HG02885 (cell line): ENCODE data around the gene PAPOLG.
"Not testable (repeated sequence)": the region's sequence is repeated elsewhere in the genome, so short reads cannot be mapped to it uniquely, and the experiment has no call there.

Experiments
- ATAC-seq: cut with Tn5 transposase; IDR thresholded peaks from one replicate; pipeline ENCODE4 v1.9.1; 2021; ENCODE audit warnings: mild to moderate bottlenecking; ENCODE audit not compliant: unreplicated experiment, poor library complexity

Gene PAPOLG

GRCh38 chr2:60771508-60771907 lies 15.4 kb downstream of the PAPOLG start:
- ATAC-seq: no peak

- ATAC-seq: no peak
Observed at GRCh38 chr2:60775048-60775639, 19.1 kb downstream of the PAPOLG start.

- no peak for ATAC-seq
Observed at GRCh38 chr2:60778352-60778751, 22.3 kb downstream of the PAPOLG start.

GRCh38 chr2:60779426-60779825 lies 23.4 kb downstream of the PAPOLG start:
- ATAC-seq: no peak

GRCh38 chr2:60780721-60781120 lies 24.7 kb downstream of the PAPOLG start:
- no peak for ATAC-seq

- ATAC-seq: no peak
Observed at GRCh38 chr2:60793169-60793568, 37.1 kb downstream of the PAPOLG start.

GRCh38 chr2:60794271-60794863 lies 38.3 kb downstream of the PAPOLG start:
- ATAC-seq: no peak

GRCh38 chr2:60796573-60797509 lies 40.8 kb downstream of the PAPOLG start:
- ATAC-seq: peak; percentile 78

GRCh38 chr2:60804473-60804872 lies 48.4 kb downstream of the PAPOLG start:
- ATAC-seq: no peak

GRCh38 chr2:60806595-60806987 lies 50.5 kb downstream of the PAPOLG start:
- no peak for ATAC-seq

GRCh38 chr2:60806988-60807681 lies 51.1 kb downstream of the PAPOLG start:
- peak; percentile 83 for ATAC-seq

GRCh38 chr2:60808330-60808801 lies 52.3 kb downstream of the PAPOLG start:
- ATAC-seq: no peak

GRCh38 chr2:60811491-60812375 lies 55.7 kb downstream of the PAPOLG start:
- ATAC-seq: no peak

GRCh38 chr2:60817191-60817590 lies 61.1 kb downstream of the PAPOLG start:
- ATAC-seq: not testable (repeated sequence)

GRCh38 chr2:60818272-60818671 lies 62.2 kb downstream of the PAPOLG start:
- no peak for ATAC-seq

GRCh38 chr2:60819155-60819862 lies 63.2 kb downstream of the PAPOLG start:
- no peak for ATAC-seq

- ATAC-seq: no peak
Observed at GRCh38 chr2:60819936-60820335, 63.9 kb downstream of the PAPOLG start.

- ATAC-seq: no peak
Observed at GRCh38 chr2:60820416-60821132, 64.5 kb downstream of the PAPOLG start.
